ENCODE results near the gene ARL8A.
"Not testable (repeated sequence)": the region's sequence is repeated elsewhere in the genome, so short reads cannot be mapped to it uniquely, and the experiment has no call there.

The ARL8A gene

DNA sequence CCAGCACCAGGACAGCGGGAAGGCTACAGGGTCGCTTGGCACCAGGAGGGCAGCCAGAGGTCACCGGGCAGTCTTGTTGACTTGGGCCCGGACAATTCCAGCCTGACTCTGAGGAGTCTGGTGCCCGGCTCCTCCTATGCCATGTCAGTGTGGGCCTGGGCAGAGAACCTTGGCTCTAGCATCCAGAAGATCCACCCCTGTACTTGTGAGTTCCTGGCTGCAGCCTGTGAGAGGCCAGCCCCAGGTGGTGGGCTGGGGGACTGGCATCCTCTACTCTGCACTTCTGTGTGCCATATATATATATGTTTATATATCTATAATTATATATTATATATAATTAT, 27.4 kb upstream of the ARL8A start:
- DNase-seq: no peak

DNA sequence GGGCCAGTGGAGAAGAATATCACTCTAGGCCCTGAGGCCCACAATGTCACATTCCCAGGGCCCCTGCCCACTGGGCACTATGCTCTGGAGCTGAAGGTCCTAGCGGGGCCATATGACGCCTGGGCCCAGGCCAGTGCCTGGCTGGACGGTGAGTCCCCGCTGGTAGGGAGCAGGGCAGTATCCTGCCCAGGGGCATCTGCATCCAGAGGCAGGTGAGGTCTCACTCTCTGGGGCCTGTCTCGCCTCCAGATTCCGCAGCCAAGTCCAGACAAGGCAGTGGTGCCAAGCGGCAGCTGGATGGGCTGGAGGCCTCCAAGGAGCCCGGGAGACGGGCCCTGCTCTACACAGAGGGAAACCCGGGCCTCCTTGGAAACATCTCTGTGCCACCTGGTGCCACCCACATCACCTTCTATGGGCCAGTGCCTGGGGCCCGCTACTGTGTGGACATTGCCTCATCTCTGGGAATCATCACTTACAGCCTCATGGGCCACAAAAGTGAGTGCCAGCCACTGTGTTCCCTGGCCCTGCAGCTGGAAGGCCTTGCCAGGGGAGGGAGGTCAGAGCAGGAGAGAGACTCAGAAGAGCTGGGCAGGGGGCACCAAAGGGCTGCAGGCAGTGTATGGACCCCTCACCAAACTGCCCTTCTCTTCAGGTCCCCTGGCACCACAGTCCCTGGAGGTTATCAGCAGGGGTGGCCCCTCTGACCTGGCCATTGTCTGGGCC, 26.9 kb upstream of the ARL8A start:
- DNase-seq: no peak

DNA sequence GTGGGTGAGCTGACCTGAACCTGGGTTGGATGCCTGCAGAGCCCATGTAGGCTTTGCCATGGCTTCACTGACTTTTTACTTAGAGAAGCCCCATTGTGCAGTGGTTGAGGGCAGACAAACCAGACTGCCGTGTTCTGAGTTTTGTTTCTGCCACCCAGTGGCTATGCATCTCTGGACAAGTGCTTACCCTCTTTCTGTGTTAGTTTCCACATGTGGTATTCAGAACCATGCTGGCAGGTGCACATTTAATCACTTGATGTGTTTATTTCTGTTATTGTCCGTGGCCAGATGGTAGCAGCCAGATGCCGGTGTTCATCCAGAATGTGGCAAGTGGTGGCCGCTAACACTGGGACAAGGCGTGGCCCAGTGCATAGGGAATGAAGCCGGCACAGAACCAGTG, 26.2 kb upstream of the ARL8A start:
- DNase-seq: no peak

DNA sequence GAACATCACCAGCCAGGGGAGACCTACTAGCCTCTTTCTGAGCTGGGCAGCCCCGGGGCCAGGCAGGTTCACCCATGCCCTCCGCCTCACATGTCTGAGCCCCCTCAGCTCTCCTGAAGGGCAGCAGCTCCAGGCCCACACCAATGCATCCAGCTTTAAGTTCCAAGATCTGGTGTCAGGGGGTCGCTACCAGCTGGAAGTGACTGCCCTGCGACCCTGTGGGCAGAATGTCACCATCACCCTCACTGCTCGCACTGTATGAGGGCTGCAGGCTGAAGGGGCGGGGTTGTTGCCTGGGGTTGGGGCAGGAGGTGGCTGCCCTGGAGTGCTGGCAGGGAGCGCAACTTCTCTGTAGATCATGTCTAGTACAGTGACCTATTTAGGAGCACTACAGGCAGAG, 24.3 kb upstream of the ARL8A start:
- DNase-seq: no peak

DNA sequence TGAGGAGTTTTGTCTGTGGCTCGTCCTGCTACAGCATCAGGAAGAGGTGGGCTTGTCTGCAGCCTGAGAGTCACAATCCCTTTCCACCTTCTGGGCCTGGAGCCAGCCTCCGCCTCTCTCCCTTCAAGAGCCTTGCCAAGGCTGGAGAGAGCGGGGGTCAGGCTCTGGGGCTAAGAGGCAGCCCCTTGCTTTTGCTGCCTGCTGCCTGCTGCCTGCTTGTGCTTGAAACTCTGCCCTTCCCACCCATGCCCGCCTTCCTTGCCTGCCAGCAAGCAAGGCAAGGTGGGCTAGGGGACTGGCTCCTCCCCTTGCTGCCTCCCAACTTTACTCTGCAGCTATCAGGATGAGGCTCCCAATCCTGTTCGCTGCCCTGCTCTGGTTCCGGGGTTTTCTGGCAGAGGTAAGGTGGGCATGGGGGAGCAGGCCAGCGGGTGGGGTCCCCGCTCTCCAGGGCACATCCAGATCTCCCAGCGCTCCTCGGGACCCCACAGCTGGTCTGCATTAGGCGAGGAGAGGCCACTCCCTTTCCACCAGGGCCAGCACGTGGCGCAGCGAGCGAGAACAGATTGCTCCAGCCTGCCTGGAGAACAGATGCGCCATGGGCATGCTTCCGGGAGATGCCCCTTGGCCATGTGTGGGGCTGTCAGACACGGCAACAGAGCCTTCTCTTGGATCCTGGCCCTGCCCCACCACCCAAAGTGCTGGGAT, 23.3 kb upstream of the ARL8A start:
- no peak for DNase-seq

DNA sequence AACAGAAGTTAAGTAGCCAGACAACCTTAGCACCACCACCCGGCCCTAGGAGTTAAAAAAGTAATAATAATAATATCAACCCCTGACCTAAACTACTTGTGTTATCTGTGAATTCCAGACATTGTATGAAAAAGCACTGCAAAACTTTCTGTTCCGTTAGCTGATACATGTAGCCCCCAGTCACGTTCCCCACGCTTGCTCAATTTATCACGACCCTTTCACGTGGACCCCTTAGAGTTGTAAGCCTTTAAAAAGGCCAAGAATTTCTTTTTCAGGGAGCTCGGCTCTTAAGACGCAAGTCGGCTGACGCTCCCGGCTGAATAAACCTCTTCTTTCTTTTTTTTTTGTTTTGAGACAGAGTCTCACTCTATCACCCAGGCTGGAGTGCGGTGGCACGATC, 22.5 kb upstream of the ARL8A start:
- not testable (repeated sequence) for DNase-seq

DNA sequence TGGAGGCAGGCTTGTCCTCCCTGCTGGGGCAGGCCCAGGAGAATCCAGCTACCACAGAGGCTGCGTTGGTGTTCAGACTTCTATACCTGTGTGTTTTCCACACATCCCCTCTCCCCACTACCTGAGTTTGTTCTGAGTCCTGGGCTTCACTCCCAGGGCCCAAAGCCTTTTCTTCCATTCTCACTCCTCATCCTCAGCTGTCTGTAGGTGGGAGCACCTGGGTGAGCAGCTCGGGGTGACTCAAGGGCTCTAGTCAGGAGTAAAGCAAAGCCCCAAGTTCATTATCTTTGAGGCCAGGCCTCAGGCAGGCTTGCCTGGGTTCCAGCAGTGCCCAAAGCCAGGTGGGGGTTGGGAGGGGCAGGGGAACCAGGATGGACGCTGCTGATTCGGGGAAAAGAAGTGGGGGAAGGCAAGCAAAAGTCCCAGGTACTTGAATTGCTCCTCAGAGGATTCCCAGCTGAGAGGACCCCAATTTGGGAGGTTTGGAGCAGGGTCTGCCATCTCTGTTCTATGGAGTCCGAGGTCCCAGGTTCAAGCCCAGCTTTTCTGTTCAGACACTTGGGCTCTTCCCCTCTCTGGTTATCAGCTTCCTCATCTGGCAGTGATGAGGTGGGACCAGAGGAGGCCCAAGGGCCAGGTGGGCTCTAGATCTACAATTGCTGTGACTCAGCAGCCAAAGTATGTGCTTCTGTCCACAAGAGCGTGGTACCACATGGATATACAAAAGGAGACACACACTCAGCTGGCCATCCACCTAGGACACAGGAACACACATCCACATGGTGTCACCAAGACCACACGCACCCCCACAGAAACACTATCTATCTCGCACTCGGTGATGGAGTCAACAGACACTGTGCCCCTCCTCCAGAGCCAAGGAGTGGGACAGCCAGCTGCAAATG, 21.7 kb upstream of the ARL8A start:
- DNase-seq: no peak

DNA sequence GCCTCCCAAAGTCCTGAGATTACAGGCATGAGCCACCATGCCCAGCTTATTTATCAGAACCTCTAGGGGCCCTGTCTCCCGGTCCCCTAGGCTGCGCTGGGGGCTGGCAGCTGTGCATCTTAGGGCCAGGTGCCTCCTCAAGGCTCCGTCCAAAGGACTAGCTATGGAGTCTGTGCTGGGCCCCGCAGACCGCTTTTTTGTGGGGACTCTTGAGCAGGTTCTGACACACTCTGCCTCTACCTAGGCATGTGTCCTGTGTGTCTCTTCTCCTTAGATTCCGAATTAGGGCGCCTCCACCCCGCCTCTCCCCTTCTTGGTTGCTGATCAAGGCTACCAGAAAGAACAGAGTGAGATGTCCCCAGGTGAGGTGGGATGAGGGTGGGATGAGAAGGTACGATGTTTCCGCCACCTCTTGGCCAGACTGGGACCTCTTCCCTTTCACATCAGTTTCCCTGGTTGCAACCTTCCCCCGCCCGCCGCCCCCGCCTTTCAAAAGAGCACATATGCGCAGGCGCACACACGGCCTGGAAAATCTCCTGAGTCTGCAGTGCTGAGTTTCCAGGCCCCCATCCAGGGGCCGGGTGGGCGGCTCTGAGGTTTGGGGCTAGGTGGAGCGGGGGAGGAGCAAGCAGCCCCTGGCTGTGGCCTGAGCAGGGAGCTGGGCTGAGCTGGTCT, 20.9 kb upstream of the ARL8A start:
- DNase-seq: peak; percentile 35

DNA sequence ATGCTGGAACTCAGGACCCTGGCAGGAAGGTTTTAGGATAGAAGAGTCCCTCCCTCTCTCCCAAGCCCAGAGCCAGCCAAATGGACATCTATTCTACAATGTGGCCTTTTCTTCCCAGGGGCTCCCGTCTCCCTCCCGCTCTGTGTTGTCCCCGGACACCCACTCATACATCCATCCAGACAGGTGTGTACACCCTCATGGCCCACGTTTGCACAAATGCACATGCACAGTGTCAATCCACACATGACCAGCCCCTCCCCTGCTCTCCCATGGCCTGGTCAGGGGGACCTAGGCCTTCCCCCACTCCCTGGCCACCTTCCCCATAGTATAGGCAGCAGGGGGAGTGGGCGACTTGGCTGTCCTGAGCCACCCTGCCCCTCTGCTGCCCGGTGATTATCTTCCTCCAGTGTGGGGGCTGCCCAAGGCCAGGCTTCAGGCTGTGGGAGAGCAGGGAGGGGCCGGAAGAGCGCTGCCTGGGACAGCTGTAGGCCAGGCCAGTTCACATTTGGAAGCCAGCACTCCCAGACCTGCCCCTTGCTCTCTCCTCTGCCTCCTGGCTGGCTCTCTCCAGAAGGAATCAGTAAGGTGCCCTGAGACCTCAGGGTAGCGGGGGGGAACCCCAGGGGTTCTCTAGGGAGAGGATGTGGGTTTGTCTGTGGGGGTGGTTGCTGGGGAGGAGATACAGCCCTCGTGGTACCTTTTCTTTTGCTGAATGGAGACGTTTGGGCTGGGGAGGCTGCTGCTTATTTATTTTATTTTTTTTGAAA, 19.9 kb upstream of the ARL8A start:
- DNase-seq: peak; percentile 78

DNA sequence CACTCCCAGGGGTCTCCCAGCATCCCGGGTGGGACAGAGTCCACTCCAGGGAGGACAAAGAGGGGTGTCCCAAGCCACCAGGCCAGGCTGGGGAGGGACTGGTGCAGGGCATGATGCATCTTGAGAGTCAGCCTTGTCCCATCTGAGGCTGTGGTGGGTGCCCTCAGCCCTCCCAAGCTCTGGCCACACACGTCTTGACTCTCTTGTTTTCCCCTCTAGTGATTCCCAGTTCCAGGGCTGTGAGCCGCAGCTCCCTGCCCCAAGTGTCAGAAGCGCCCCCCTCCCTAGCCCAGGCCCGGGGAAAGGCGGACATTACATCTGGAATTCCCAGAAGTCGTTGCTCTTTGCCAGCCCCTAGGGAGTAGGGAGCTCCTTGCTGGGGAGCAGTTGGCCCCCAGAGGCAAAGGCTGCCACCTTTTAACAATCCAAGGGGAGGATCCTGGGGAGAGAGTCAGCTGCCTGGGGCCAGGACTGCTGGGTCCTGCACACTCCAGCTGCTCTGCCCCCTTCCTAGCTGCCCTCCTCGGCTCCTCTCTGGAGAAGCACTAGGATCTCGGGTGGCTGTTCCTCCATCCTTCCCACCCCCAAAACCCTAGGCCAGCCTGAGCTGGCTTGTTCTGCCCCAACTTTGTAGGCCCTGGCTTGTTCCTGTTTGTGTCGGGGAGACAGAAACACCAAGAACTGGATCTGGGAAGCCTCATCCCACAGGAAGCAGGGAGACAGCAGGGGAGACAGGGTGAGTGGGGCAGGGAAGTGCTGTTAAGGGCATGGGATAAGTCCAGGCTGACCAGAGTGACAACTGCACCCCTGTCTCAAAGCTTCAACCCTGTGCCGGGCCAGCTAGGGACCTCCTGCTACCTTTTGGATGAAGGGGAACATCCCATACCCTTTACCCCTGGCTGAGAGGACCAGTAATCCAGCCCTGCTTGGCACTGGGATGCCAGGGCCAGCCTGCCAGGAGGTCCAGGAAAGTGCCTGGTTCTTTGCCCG, 19.0 kb upstream of the ARL8A start:
- no peak for DNase-seq

DNA sequence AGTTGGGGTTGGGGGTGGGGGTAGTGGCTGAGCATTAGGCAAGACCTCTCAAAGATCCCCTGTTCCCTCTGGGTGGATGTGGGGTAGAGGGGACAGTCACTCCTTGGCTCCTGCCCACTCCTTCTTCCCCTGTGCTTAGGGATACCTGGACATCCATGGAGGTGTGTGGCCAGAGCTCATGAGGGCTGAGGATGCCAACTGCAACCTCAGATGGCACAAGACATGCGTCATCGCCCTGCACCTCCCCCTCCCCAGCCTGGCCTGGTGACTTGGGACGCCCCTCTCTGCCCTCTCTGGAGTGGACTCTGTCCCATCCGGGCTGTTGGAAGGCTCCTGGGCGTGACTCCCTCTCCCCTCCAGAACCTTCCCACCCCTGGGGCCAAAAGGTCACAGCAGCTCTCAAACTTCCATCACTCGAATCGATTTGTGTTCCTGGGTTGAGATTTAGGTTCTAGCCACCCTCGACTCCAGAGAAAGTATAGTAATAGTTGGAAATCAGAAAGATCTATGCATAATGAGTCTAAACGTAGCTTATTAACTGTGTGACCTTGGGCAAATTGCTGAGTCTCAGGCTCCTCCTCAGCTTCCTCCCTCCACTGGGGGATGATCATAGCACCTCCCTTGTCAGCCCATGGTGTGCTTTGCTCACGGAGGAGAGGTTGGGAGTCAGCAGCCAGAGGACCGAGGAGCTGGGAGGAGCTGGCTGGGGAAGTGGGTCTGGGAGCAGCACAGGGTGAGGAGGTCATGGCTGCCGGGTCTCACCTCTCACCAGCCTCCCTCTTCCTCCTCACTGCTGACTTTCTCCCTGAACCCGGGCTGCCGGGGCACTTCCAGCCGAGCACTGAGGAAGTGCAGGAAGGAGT, 18.1 kb upstream of the ARL8A start:
- peak; percentile 38 for DNase-seq

DNA sequence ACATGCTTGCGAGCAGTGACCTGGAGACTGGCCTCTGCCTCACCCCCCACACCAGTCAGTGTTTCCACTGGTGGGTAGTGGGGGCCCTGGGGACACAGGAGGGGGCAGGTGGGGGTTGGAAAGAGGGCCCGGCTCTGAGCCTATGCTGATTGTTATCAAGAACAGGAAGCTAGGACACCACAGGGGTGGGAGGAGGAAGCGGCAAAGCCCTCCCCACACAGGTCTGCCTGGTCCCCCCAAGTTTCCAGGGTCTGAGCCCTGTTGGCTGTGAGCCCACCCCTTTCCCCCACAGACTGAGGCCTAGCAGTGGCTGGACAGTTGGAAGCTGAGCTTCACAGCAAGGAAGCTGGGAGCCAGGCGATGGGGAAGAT, 17.5 kb upstream of the ARL8A start:
- DNase-seq: peak; percentile 42

DNA sequence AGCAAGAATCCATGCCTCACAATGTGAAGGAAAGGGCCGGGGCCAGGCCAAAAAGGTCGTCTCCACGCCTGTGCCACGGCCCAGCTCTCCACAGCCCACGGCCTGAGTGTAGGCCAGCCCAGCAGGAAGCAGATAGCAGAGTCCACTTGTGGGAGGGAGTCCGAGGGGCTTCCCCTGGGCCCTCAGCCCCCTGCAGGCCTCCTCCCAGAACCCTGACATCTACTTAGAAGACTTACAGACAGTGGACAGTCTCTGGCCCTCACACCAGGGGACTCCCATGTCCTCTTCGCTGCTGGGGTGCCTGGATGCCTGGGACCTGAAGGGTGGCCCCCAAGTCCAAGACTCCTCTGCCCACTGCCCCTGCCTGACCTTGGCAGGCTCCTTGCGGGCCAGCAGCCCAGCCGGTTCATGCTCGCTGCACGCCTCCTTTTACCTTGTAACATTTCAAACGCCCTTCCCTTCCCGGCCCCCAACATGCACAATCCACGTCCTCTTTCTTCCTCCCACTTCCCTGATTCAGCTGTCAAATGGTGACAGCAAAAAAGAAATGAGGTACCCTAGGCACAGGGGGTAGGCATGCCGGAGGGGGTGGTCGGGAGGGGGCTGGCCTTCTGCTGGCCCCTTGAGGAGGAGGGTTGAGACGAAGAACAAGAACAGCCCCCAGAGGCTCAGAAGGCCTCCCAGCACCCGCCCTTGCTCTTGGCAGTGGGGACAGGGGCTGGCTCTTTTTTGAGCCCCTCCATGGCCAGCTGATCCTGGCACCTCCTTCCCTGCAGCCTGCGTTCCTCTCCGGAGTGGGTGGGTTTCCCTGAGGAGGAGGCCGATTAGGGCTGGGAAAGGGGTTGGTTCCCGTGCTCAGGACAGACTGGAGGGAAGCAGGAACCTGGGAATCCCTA, 16.9 kb upstream of the ARL8A start:
- DNase-seq: no peak

DNA sequence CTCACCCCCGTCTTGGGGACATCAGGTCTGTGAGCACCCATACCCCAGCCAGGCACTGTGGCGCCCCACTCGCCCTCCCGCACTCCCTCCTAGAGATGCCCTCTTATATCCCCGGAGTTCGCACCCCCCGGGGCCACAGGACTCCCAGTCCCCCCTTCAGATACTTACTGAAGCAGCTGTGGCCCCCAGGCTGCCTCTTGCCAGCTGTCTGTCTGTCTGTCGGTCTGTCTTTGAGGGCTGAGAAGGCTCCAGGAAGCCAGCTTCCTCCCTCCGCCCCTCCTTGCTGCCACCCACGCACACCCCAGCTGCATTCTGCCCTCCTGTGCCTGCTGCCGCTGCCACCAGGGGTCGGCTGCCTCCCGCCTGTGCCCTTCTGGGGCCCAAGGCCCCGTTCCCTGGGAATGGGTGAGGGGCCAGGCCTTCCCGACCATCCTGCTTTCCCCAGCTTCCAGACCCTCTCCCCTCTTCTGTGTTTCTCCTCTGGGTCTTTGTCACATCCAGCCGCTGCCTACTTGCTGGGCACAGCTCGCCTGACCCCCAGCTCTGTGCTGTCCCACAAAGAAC, 15.9 kb upstream of the ARL8A start, which contains the start of gene PTPN7:
Gene PTPN7, minus strand, starts transcription at position 226 of the 564 bp plus-strand sequence. CDS start 1,200 bp downstream, outside the sequence.
- peak; percentile 87 for DNase-seq

DNA sequence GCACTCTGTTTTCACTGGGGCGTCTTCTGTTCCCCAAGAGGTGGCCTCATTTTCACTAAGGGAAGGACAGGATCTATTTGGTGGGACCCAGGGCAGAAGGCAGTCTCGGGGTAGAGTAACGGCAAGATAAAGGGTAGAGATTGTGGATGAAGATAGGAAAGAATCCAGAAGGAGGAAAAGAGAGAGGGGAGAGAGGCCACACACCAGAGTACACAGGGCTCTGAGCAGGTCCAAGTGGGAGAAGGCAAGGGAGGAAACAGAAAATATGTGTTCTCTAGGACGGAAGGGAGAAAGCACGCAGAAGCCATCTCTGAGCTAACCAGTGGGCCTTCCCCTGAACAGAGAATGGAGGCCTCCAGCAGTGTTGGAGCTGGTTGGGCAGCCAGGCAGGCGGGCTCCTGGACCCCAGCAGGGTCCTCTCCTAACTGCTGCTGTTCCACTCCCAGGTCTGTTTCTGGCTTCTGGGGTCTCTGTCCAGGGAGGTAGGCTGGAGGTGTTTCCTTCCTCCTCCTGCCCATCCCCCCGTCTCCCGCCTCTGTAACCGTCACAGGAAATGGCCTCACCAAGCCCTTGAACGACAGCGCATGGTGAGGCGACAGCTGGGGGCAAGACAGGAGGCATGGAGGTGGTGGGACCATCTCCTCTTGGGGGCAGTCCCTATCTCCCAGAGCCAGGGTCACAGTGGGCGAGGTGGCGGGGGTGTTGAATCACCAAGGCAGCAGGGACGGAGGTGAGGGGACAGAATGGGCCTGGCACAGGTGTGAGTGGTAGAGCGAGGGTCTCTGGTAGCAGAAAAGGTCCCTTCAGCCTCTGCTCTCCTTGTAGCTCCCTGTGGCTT, 15.2 kb upstream of the ARL8A start:
- peak; percentile 69 for DNase-seq

DNA sequence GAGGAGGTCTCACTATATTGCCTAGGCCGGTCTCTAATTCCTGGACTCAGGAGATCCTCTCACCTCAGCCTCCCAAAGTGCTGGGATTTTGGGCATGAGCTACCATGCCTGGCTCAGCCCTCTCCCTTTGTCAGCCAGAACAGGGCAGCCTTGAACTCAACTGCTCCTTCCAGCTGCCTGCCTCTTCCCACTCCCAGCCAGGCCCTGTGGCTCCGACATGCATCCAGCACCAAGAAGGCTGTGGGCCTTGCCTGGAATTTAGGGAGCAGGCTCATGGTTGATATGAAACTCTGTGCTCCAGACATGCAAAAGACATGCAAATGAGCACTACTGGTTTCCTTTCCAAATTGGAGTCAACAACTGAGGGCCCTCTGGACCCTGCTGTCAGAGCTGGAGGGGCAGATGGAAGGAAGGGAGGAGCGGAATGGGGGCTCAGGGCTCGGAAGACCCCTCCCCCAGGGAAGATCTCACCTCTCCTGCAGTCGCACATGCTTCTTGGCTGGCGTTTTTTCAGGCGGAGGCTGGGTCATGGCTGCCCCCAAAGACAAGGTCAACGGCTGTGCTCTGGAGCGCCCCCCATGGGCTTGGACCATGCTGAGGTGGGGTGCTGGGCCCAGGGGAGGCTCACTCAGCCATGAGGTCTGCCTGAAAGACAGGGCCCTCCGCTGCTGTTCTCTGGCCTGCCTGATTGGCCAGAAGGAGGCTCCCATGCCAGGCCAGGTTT, 14.4 kb upstream of the ARL8A start:
- peak; percentile 21 for DNase-seq

DNA sequence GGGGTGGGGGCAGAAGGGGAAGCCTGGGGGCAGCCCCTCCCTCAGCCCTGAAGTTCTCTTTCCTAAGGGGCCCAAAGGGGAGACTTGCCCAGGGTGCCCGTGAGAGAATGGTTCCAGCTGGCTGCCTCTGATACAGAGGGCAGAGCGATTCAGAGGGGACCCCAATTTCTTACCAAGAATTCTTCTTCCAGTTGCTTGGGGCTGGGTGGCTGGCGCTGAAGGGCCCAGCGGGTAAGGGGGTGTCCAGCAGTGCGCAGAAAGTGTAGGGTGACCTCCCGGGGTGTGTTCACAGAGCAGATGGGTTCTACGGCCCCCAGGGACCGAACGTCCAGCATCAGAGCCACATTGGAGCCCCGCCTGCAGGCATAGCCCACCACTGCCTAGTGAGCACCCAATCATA, 13.4 kb upstream of the ARL8A start:
- no peak for DNase-seq

All from CD4-positive, alpha-beta T cell treated with Interleukin-6 for 4 hours (primary cell).